Measurements from ENCODE around the gene RRM2.

RRM2 gene

DNA sequence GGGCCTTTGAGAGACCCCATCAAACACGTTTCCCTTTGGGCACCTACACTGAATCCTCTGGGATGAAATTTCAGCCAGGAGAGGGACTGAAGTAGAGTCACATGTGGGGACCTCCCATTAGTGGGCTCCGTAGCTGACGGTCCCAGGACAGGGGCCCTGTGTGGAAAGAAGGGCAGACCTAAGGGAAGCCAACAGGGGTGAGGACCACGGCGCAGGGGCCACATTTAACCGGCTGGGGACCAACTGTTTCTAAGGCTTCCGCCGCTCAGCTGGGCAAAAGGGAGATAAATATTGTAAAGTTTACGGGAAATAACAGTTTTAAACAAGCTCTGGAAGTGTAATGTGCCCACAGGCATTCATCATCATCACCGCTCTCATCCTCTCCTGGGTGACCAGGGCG, 42.7 kb downstream of the RRM2 start:
- Histone ChIP-seq H3K9me3 (ENCODE audit: insufficient read depth, low read length, severe bottlenecking) (no peaks in the 10 kb centered on the region), H3K4me1 (ENCODE audit: insufficient read depth, low read length) (no peaks in the 10 kb centered on the region), H4K20me1 (ENCODE audit: insufficient read depth, low read length) (peaks cover 38% of the 10 kb centered on the region), H3K9ac (ENCODE audit: low read depth, low read length) (no peak overlapping the region), H3K79me2 (ENCODE audit: insufficient read depth, low read length) (peaks cover 3% of the 10 kb centered on the region; the same call in 1 of the 2 replicates), H3K27ac (ENCODE audit: low read length) (no peak overlapping the region), H3K36me3 (ENCODE audit: insufficient read depth, low read length) (peaks cover 94% of the 10 kb centered on the region), H3K4me2 (ENCODE audit: insufficient read depth, low read length) (no peak overlapping the region), H3K4me3 (ENCODE audit: low read depth in 1 of 2, low read length in 2 of 2) (no peak overlapping the region), H3K27me3 (ENCODE audit: insufficient read depth, low read length, poor library complexity) (no peaks in the 10 kb centered on the region), H2AFZ (ENCODE audit: low read depth, low read length) (no peak overlapping the region)
- DNase-seq (no peak), ATAC-seq (ENCODE audit: insufficient read depth, low read depth) (no peak)
- no peak for TF ChIP-seq EZH2 (IDR thresholded peaks at IDR 0.05; ENCODE audit: borderline replicate concordance, low read depth, low read length, severe bottlenecking)
- TF ChIP-seq CTCF (IDR thresholded peaks at IDR 0.05; ENCODE audit: borderline replicate concordance, extremely low read depth, low read length, poor library complexity, severe bottlenecking) = no peak

DNA sequence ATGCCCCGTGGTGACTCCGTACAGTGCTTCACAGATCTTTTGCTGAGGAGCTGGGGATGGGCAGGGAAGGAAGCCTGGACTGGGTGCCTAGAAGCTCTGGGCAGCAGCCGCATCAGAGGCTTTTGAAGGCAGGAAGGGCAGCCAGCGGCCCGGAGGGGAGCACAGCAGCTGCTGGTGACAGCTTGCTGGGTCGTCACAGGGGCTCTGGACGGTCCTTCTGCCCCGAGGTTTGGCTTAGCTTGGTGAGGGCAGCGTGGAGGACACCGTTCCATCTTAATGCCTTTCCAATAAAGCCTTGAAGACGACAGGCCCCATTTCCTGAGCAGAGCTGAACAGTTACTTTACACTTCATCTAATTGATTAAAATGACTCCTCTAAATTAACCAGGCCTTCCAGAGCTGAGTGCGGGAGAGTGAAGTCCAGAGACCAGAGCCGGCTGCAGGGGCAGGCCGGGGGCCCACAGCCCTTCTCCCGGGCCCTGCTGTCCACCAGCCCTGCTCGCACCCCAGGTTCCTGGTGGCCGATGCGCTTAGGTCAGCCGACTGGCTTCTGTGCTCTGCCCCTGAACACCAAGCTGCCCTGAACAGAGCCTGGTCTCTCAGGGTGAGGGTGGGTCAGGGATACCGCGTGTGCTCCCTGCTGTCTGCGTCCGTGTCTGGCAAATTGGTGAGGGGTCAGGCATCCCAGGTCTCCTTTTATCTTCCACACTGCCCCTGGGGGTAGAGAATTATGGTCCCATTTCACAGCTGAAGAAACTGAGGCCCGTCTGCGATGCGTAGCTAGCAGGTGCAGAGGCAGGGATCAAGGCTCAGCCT, 43.5 kb downstream of the RRM2 start:
- DNase-seq = no peak
- Histone ChIP-seq H3K9me3 (ENCODE audit: insufficient read depth, low read length, severe bottlenecking) (no peaks in the 10 kb centered on the region), H3K4me2 (ENCODE audit: insufficient read depth, low read length) (no peak overlapping the region), H3K27ac (ENCODE audit: low read length) (no peak overlapping the region), H3K9ac (ENCODE audit: low read depth, low read length) (no peak overlapping the region), H3K27me3 (ENCODE audit: insufficient read depth, low read length, poor library complexity) (no peaks in the 10 kb centered on the region), H3K79me2 (ENCODE audit: insufficient read depth, low read length) (peaks cover 3% of the 10 kb centered on the region; the same call in 1 of the 2 replicates), H3K4me3 (ENCODE audit: low read depth in 1 of 2, low read length in 2 of 2) (no peak overlapping the region), H4K20me1 (ENCODE audit: insufficient read depth, low read length) (peaks cover 36% of the 10 kb centered on the region), H3K36me3 (ENCODE audit: insufficient read depth, low read length) (peaks cover 94% of the 10 kb centered on the region), H3K4me1 (ENCODE audit: insufficient read depth, low read length) (no peaks in the 10 kb centered on the region), H2AFZ (ENCODE audit: low read depth, low read length) (no peak overlapping the region)
- ATAC-seq (ENCODE audit: insufficient read depth, low read depth) = no peak
- TF ChIP-seq CTCF (IDR thresholded peaks at IDR 0.05; ENCODE audit: borderline replicate concordance, extremely low read depth, low read length, poor library complexity, severe bottlenecking) (no peak), EZH2 (IDR thresholded peaks at IDR 0.05; ENCODE audit: borderline replicate concordance, low read depth, low read length, severe bottlenecking) (no peak)

GRCh38 chr2:10166676-10167292, 44.2 kb downstream of the RRM2 start:
- Histone ChIP-seq H3K79me2 (ENCODE audit: insufficient read depth, low read length) (peaks cover under 1% of the 10 kb centered on the region; the same call in 1 of the 2 replicates), H3K4me2 (ENCODE audit: insufficient read depth, low read length) (no peak overlapping the region), H3K36me3 (ENCODE audit: insufficient read depth, low read length) (peaks cover 94% of the 10 kb centered on the region), H3K27me3 (ENCODE audit: insufficient read depth, low read length, poor library complexity) (no peaks in the 10 kb centered on the region), H3K4me1 (ENCODE audit: insufficient read depth, low read length) (no peaks in the 10 kb centered on the region), H2AFZ (ENCODE audit: low read depth, low read length) (no peak overlapping the region), H4K20me1 (ENCODE audit: insufficient read depth, low read length) (peaks cover 40% of the 10 kb centered on the region), H3K9me3 (ENCODE audit: insufficient read depth, low read length, severe bottlenecking) (no peaks in the 10 kb centered on the region), H3K9ac (ENCODE audit: low read depth, low read length) (no peak overlapping the region), H3K4me3 (ENCODE audit: low read depth in 1 of 2, low read length in 2 of 2) (no peak overlapping the region), H3K27ac (ENCODE audit: low read length) (no peak overlapping the region)
- ATAC-seq (ENCODE audit: insufficient read depth, low read depth) (no peak), DNase-seq (no peak)
- TF ChIP-seq EZH2 (IDR thresholded peaks at IDR 0.05; ENCODE audit: borderline replicate concordance, low read depth, low read length, severe bottlenecking) (no peak), CTCF (IDR thresholded peaks at IDR 0.05; ENCODE audit: borderline replicate concordance, extremely low read depth, low read length, poor library complexity, severe bottlenecking) (no peak)
